DOHH2 (cell line): Measurements from ENCODE around the gene LDAH.
"Not testable (repeated sequence)": the region's sequence is repeated elsewhere in the genome, so short reads cannot be mapped to it uniquely, and the experiment has no call there.

Experiments
- H3F3A ChIP-seq: fragments of 200-600 bp; sonication (generic), shearing (Covaris generic); 2 replicates; pipeline ENCODE4 v1.6.0; 2016; ENCODE audit warnings: antibody characterized with exemption, mild to moderate bottlenecking; ENCODE audit not compliant: control insufficient read depth, insufficient read depth
- H3K27ac ChIP-seq: fragments of 200-600 bp; sonication (generic); 2 replicates; pipeline ENCODE4 v1.5.1; 2014; ENCODE audit warnings: low read depth, mild to moderate bottlenecking, low read length, moderate library complexity
- H3K27me3 ChIP-seq: fragments of 200-600 bp; sonication (generic); 2 replicates; pipeline ENCODE4 v1.6.1; 2014; ENCODE audit warnings: mild to moderate bottlenecking, low read length, mixed read lengths; ENCODE audit not compliant: control insufficient read depth
- H3K36me3 ChIP-seq: fragments of 200-600 bp; sonication (generic); 2 replicates; pipeline ENCODE4 v1.6.1; 2014; ENCODE audit warnings: mild to moderate bottlenecking, low read length, moderate library complexity, mixed read lengths; ENCODE audit not compliant: control insufficient read depth
- H3K4me1 ChIP-seq: fragments of 200-600 bp; sonication (generic); 2 replicates; pipeline ENCODE4 v1.6.1; 2014; ENCODE audit warnings: mild to moderate bottlenecking, low read length, mixed read lengths; ENCODE audit not compliant: control insufficient read depth
- H3K4me2 ChIP-seq: fragments of 200-600 bp; sonication (generic); 2 replicates; pipeline ENCODE4 v1.6.0; 2014; ENCODE audit warnings: mild to moderate bottlenecking, low read length, moderate library complexity
- H3K4me3 ChIP-seq: fragments of 200-600 bp; sonication (generic); 2 replicates; pipeline ENCODE4 v1.5.1; 2014; ENCODE audit warnings: mild to moderate bottlenecking, low read length, mixed read lengths
- H3K79me2 ChIP-seq: fragments of 200-600 bp; sonication (generic); 2 replicates; pipeline ENCODE4 v1.6.1; 2014; ENCODE audit warnings: mild to moderate bottlenecking, low read length, mixed read lengths; ENCODE audit not compliant: control insufficient read depth
- H3K9me2 ChIP-seq: fragments of 200-600 bp; sonication (generic); replicated peaks from 2 replicates; pipeline ENCODE4 v1.6.1; 2014; ENCODE audit warnings: mild to moderate bottlenecking, low read length, mixed read lengths; ENCODE audit not compliant: control insufficient read depth
- H3K9me3 ChIP-seq: fragments of 200-600 bp; sonication (generic); 2 replicates; pipeline ENCODE4 v1.6.1; 2014; ENCODE audit warnings: antibody characterized with exemption, low read length, mixed read lengths; ENCODE audit not compliant: control insufficient read depth, insufficient read depth
- H4K20me1 ChIP-seq: fragments of 200-600 bp; sonication (generic); 2 replicates; pipeline ENCODE4 v1.6.0; 2014; ENCODE audit warnings: low read depth, mild to moderate bottlenecking, antibody characterized with exemption, low read length, moderate library complexity; ENCODE audit not compliant: control insufficient read depth, insufficient read depth
- CTCF ChIP-seq: fragments of 200-600 bp; sonication (generic); IDR thresholded peaks from one replicate; pipeline ENCODE4 v1.5.1; 2014; ENCODE audit warnings: antibody characterized with exemption, mild to moderate bottlenecking, low read depth, low read length; ENCODE audit not compliant: poor library complexity, severe bottlenecking
- EZH2phosphoT487 ChIP-seq: fragments of 200-600 bp; sonication (generic); IDR thresholded peaks from 2 replicates; pipeline ENCODE4 v1.6.1; 2017; ENCODE audit warnings: borderline replicate concordance, mild to moderate bottlenecking, antibody characterized with exemption, low read length, moderate library complexity, mixed read lengths

The LDAH gene

GRCh38 chr2:20717641-20718040, 105.3 kb downstream of the LDAH start:
- Histone ChIP-seq H3K4me1 (no peaks in the 10 kb centered on the region), H3K27ac (no peak overlapping the region), H3K9me3 (no peaks in the 10 kb centered on the region), H3F3A (no peaks in the 10 kb centered on the region), H3K9me2 (no peaks in the 10 kb centered on the region), H3K27me3 (no peaks in the 10 kb centered on the region), H4K20me1 (no peaks in the 10 kb centered on the region), H3K79me2 (peaks cover 11% of the 10 kb centered on the region), H3K36me3 (peaks cover 6% of the 10 kb centered on the region), H3K4me2 (no peak overlapping the region), H3K4me3 (no peak overlapping the region)
- TF ChIP-seq EZH2phosphoT487 (no peak), CTCF (no peak)

GRCh38 chr2:20716164-20716563, 106.7 kb downstream of the LDAH start:
- not testable (repeated sequence) for H4K20me1 ChIP-seq, H3K9me2 ChIP-seq, H3K4me3 ChIP-seq, H3K36me3 ChIP-seq, H3K9me3 ChIP-seq, H3K27me3 ChIP-seq, H3K4me2 ChIP-seq, H3K4me1 ChIP-seq, H3K27ac ChIP-seq, H3F3A ChIP-seq
- peaks cover 11% of the 10 kb centered on the region for H3K79me2 ChIP-seq

GRCh38 chr2:20714412-20714811, 108.5 kb downstream of the LDAH start:
- H3K9me2 ChIP-seq, H3K9me3 ChIP-seq, H3K4me3 ChIP-seq: not testable (repeated sequence)

GRCh38 chr2:20713585-20713984, 109.3 kb downstream of the LDAH start:
- not testable (repeated sequence) for H3K4me3 ChIP-seq, H3K36me3 ChIP-seq, H3K4me2 ChIP-seq, H3K27me3 ChIP-seq, H3K27ac ChIP-seq, H3K79me2 ChIP-seq, H3F3A ChIP-seq, H4K20me1 ChIP-seq, H3K9me2 ChIP-seq, H3K9me3 ChIP-seq, H3K4me1 ChIP-seq

More at GRCh38 chr2:20714412-20714811, 108.5 kb downstream of the LDAH start:
- H3K27me3 ChIP-seq, H4K20me1 ChIP-seq, H3K79me2 ChIP-seq, H3F3A ChIP-seq, H3K36me3 ChIP-seq, H3K27ac ChIP-seq, H3K4me2 ChIP-seq, H3K4me1 ChIP-seq: not testable (repeated sequence)

- not testable (repeated sequence) for H3K4me3 ChIP-seq, H3K79me2 ChIP-seq, H3K27me3 ChIP-seq, H3K27ac ChIP-seq, H3K4me1 ChIP-seq, H3K9me2 ChIP-seq, H4K20me1 ChIP-seq, H3K36me3 ChIP-seq, H3K4me2 ChIP-seq, H3K9me3 ChIP-seq, H3F3A ChIP-seq
Observed at GRCh38 chr2:20711641-20712040, 111.3 kb downstream of the LDAH start.
